HCEC 1CT (cell line): ENCODE measurements around the gene PTX4.
"Not testable (repeated sequence)": the region's sequence is repeated elsewhere in the genome, so short reads cannot be mapped to it uniquely, and the experiment has no call there.

Source experiments
- DNase-seq: peaks from one replicate; pipeline ENCODE4 v3.0.0-alpha.2; 2017

The PTX4 gene

DNA sequence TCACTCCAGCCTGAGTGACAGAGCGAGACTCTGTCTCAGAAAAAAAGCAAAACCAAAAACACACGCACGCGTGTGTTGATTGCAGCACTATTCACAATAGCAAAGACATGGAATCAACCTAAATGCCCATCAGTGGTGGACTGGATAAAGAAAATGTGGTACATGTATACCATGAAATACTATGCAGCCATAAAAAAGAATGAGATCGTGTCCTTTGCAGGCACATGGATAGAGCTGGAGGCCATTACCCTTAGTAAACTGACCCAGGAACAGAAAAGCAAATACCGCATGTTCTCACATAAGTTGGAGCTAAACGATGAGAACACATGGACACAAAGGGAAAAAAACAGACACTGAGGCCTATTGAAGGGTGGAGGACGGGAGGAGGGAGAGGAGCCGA, 9.8 kb downstream of the PTX4 start:
- DNase-seq = not testable (repeated sequence)

DNA sequence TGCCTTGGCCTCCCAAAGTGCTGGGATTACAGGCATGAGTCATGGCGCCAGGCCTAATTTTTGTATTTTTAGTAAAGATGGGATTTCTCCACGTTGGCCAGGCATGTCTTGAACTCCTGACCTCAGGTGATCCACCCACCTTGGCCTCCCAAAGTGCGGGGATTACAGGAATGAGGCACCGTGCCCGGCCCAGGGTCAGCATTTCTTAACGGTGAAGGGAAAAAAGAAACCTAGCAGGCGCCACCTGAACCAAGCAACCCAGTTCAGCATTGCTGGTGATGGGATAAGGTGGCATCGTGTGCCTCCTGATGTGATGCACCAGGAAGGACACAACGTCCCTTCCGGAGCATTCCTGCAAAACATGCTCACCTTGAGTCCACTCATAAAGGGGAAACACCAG, 11.7 kb downstream of the PTX4 start:
- DNase-seq = no peak

DNA sequence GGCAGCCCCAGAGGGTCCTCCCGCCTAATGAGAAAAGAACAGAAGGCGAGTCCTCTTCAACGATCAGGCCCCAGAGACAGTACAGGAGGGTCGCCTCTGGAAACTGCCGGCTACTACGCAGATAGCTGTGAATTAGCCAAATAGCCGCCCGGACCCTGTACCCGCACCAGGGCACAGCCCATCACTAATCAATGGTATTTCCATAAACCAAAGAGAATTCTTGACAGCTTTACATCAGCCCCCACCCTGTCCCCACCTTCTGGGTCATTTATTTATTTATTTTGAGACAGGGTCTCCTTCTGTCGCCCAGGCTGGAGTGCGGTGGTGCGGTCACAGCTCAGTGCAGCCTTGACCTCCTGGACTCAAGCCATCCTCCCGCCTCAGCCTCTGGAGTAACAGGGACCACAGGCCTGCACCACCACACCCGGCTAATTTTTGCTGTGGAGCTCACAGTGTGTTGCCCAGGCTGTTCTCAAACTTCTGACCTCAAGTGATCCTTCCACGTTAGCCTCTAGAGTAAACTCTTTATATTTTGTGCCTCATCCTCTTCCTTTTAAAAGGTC, 13.1 kb downstream of the PTX4 start:
- DNase-seq = no peak

DNA sequence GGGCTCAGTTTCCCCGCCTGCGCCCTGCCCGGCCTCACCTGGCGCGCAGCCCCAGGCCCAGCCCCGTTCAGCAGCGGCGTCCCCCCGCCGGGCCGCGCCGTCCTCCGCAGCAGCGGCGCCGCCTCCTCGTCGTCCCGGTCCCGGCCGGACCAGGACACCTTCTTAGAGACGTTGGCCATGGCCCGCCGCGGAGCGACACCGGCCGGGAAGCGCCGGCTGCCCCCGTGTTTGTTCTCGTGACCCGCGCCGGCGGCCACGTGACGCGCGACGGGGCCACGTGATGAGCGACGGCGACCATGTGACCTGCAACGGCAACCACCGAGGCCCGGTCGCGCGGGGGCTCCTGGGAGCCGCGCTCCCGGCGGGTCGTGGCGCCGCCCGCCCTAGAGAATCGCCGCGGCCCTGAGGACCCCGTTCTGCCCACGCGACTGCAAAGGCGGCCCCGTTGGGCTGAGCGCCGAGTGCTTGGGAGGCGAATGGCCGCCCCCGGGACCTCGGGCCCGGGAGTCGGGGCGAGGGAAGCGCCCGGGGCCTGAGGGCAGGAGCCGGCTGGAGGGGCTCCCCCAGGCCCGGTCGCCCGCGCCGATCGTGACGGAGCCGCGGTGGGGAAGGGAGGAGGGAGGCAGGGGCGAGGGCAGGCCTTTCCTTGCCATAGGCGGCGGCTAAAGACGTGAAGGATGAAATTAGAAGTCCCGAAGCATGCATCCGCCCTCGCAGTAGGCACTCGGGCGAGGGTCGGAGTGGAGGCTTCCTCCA, 13.8 kb downstream of the PTX4 start, which contains the start of gene CLCN7:
Gene CLCN7, minus strand, starts transcription at position 233 of the 756 bp plus-strand sequence. Its CDS starts 54 bp downstream, at position 179.
- DNase-seq = peak; percentile 78

DNA sequence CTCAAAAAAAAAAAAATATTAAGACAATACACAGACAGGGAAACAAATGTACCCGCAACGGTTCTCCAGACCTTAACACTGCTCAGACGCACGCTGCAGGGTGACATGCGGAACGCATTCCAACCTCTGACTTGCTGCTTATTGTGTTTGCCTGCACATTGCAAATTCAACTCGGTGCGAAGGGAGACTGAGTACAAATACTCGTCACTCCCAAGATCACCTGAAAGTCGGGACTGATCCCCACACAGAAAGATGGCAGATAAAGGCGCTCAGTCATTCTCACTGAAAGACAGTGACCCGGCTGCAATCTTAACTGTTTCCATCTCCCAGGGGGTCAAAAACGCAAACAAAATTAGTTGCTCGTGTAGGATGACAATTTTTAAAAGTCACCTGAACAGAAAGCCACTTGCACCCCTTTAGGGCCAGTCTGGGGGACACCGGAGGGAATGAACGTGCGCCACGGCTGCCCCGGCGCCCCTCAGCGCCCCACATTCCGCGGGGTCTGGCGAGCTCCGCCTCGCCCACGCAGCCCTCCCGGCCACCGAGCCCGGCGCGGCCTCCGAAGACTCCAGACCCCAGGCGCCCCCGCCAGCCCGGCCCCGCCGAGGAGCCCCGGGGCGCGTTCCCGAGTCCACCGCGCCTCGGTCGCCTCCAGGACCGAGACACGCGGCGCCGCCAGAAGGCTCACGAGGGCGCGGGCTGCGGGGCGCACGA, 14.5 kb downstream of the PTX4 start:
- no peak for DNase-seq

DNA sequence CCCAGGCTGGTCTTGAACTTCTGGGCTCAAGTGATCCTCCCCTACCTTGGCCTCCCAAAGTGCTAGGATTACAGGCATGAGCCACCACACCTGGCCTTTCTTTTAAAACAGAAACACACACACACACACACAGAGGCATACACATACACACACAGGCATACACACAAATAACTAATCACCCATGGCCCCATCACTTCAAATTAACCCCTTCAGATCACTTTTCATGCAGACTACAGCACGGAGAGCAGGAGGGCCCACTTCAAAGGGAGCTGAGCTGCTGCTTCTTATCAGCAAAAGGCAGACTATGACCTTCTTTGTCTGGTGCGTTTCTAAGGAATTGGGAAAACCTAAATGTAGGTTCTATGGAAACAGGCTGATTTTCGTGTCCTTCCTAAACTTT, 15.8 kb downstream of the PTX4 start:
- DNase-seq = no peak

DNA sequence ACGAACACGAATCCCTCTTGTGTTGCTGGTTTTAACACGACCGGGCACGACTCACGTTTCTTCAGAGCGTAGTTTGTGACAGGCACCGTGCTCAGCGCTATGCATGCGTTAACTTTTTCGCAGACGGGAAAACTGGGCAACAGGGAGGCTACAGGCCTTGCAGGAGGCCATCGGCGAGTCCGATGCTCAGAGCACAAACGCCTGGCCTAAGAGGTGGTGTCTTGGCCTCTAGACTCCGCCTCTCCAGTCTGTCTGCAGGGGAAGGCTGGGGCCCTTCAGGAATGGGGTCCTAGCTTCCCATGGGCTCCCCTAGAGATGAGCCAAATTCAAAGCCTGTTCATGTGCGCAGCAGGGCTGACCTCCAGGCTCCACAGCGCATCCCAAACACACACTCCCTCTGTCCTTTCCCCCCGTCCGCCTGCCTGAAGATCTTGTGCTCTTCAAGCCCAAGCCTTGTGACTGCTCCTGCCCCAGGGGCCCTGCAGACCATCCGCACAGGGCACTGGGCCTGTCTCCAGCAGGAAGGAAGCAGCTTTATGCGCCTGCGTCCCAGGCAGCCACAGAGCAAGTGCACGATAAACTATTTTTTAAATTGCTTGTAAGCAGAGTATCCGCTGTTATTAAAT, 17.1 kb downstream of the PTX4 start:
- DNase-seq = no peak

DNA sequence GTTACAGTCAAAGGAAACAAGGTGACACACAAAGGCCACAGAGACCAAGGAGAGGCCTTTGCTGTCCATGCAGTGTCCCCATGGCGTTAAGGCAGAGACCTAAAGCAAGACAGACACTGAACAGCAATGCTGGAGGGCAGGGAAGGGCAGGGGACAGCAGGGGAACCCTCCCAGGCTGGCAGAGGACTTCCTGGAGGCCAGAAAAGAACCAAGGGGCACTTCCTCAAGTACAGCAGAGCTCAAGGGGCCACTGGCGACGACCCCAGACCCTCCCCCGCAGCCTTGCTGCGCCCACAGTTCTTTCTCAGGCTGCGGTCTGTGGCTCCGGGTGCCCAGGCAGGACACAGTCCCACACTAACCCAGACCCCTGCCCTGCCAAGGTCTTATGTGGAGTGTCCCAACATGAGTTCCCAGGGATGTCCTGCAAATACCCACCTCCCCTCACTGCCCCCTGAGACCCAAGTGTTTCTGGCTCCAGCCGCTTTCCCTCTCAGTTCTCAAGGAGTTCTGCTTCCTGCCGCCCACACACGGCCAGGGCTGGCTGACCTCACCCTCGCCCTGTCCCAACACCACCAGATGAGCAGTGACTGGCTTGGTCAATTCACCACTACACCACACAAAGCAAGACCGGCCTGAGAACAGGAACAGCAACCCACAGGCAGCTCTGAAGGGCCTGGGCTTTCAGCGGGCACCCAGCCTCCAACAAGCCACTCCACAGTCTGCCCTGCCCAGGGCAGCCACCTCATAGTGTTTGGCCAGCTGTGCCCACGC, 18.1 kb downstream of the PTX4 start:
- peak; percentile 17 for DNase-seq

DNA sequence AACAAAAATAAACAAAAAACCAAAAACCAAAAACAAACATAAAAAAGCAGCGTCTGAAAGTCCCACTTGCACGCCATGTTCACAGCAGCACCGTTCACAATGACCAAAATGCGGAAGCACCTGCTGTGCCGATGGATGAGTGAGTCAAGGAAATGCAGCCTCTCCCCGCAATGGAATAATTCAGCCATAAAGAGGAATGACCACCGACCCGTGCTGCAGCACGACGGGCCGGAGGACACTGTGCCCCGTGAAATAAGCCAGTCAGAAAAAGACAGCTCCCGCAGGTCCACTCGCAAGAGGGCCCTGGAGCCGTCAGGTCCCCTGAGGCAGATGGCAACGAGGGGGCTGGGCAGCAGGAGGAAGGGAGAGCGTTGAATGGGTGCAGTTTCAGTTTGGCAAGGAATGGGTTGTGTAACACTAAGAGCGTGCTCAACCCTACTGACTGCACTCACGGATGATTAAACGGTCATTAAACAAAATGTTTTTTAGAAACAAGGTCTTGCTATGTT, 19.0 kb downstream of the PTX4 start:
- DNase-seq = no peak

DNA sequence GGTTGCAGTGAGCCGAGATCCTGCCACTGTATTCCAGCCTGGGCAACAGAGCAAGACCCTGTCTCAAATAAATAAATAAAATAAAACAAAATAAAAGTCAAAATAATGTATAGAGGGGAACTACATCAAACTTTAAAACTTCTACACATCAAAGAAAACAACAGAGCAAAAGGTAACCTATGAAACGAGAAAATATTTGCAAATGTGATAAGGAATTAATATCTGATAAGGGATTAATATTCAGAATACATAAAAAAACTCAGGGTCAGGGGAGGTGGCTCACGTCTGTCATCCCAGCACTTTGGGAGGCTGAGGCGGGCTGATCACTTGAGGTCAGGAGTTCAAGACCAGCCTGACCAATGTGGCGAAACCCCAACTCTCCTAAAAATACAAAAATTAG, 19.6 kb downstream of the PTX4 start:
- DNase-seq = not testable (repeated sequence)

DNA sequence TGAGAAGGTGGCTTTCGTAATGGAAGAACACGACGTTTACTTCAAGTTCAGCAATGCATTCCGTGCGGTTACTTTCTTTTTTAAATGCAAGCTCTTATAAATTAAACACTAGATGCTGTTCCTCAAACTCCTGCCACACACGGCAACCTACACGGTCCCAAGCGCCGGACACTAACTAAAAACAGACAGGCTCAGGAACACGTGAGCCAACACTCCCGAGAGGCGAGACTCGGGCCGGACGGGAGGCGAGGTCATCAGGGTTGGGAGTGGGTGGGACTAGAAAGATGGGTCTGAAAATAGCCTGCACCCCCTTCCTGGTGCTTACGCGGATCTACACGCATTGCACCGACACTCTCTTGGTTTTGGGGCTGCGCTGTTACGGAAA, 20.3 kb downstream of the PTX4 start:
- no peak for DNase-seq

DNA sequence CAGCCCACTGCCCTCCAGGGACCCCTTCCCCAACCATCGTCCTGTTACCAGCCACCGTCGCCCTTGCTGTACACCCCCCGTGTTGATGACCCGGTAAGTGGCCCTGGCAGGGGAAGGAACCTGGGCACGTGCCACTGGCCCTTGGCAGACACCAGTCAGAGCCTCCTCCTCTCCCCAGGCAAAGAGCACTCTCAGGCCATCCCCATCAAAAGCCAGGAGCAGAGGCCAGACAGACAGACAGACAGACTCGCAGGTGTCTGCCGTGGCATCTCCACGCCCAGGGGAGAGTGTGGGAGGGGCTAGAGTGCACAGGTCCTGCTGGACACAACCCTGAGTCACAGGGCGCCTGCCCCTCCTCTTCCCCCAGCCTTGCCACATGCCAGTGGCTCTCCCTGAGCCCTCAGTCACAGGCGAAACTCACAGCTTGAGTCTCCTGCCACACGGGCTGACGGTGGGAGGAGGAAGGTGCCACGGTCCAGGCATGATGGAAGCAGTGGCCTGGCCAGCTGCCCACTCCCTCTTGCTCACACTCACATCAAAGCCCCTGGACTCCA, 21.7 kb downstream of the PTX4 start:
- no peak for DNase-seq

DNA sequence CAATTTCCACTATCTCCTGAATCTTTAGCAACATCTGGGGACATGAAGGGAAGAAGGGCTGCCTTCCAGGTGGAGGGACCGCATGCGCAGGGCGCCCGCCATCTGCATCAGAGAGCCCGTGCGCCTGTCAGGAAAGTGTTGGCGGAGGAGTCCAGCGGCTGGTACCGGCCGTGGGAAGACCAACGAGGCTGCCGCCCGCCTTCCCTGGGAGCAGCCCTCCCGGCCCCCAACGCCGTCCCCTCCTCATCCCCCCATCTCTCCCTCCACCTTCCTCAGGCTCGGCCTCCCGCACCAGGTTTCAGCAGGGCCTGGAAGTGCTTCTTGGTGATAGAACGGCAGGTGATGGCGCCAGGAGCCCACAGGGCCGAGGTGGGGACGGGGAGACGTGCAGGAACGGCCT, 22.7 kb downstream of the PTX4 start:
- no peak for DNase-seq

DNA sequence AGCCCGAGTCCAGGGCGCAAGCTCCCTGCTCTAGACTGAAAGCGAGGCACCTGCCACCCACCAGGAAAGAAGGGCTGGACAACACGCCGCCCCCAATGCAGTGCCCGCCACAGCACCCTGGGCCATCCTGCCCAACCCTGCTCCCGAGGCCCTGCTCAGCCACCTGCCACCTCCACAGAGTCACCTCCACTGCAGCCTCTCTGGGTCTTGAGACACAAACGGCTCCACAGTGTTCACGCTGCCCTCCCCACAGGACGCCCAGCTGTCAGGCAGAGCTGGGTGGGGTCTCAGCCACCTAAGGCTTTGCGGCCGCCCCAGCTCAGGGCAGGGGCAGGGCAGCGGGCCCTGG, 23.2 kb downstream of the PTX4 start:
- no peak for DNase-seq

DNA sequence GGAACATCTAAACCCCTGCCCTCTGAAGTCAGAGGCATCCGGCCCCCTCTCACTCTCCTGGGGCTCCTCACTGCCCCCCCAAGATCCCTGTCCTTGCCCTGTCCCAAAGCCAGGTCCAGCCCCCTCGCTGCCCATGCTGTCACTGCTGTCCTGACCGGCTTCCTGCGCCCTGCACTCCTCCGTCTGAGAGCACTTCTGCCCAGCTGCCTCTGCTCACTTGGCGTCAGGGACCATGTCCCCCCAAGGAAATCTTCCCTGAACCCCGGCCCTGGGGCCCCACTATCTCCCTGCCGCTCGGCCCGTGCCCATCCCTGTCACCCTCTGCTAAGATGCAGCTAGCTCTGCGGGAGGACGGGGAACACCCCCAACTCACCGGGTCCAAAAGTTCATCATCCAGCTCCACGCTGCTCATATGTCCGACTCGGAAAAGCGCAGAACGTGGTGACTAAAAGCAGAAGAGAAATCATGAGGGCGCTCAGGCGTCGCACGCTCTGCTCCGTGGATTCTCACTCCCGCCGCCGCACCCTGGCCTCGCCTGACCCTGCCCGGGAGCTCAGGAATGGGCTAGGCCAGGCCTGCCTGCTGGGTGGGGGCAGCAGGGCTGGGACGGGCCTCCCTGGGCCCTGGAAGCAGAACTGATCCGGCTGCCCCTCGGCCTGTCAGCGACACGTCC, 23.7 kb downstream of the PTX4 start:
- no peak for DNase-seq

DNA sequence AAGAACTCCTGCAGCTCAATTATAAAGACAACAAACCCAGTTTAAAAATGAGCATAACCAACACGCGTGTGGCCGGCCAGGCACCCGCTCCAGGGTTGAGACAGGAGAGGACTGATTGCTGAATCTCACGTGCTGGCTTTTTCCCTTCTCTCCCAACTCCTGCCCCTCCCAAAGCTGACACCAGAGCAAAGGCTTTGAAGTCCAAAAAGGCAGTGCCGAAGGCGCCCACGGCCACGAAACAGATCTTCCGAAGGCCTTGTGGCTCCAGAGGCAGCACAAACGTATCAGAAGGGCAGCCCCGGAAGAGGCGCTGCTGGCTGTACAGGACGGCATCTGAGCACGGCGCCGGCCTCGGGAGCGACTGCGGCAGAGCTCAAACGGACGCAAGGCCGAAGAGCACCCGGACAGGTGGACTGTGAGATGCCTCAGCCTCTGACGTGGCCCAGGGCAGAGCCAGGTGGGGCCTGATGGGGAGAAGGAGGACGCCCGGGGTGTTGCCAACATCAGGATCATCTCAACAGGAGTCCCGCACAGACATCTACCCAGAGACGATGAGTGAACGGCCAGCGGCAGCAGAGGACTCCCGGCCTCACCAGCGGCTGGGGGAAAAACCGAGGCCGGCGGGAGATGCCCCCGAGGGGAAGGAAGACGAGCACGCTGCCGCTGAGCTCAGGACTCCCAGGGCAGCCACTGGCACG, 24.4 kb downstream of the PTX4 start:
- no peak for DNase-seq

DNA sequence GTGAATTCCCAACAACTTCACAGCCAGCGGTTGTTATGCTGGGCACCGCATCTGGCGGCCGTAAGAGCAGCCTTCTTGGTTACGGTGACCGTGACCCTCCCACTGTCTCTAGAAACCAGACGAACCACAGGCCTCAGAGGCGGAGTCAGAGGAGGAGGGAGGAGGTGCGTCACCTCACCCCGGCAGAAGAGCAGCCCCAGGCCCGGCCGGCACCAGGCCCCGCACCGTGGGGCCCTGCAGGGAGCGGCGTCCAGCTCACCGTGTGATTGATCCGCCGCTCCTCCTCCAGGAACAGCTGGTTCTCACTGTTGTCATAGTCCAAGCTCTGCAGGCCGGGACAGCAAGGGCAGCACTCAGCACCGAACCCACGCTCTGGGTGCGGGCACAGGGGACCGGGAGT, 27.6 kb downstream of the PTX4 start:
- no peak for DNase-seq

DNA sequence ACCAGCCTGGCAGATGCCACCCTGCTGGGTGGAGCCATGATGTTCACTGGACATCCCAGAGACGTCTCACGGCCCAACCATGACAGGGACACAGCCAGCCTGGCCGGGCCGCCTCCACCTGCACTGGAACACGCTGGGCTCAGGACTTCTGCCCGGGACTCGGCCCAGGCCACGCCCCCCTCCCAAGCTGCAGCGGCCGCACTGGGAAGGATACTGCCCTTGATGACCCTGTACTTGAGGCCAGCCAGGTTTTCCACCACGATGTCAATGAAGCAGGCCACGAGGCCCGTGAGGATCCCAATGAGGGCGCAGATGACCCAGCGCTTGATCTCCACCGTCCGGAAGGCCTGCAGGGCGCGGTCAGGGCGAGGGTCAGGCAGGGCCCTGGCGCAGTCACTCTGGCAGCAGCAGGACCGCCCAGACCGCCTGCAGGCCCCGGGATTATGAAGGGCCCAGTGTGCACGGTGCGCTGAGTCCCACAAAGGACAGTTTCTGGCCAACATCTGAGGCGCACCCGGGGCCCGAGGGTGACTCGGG, 28.1 kb downstream of the PTX4 start:
- no peak for DNase-seq

DNA sequence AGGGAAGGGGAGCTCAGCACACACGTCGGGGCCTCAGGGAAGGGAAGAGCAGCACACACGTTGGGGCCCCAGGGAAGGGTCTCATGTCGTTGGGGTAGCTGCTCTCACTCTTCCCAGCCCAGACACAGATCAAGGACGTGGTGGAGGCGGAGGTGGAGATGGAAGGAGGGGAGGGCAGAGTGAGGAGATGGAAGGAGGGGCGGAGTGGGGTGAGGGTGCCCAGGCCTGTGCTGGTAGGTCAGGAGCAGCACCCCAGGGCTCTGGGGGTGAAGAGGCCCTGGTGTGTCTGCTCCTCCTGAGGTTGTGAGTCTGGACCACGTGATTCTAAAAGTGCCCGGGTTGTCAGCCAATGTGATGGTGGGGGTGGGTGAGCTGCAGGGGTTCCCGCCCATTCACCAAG, 28.8 kb downstream of the PTX4 start:
- DNase-seq = no peak

DNA sequence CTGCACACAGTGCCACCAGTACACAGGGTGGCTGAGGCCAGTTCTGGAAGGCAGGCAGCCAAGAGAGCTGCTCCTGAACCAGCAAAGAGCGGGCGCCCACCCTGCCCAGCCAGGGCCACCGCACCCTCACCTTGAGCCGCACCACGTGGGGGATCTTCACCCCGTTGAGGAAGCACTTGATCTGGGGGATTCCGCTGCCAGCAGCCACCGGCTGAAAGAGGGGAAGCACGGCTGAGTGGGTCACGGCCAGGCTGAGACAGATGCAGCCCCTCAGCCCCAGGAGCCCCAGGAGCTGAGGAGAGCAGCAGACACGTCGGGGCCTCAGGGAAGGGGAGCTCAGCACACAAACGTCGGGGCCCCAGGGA, 29.8 kb downstream of the PTX4 start:
- no peak for DNase-seq

DNA sequence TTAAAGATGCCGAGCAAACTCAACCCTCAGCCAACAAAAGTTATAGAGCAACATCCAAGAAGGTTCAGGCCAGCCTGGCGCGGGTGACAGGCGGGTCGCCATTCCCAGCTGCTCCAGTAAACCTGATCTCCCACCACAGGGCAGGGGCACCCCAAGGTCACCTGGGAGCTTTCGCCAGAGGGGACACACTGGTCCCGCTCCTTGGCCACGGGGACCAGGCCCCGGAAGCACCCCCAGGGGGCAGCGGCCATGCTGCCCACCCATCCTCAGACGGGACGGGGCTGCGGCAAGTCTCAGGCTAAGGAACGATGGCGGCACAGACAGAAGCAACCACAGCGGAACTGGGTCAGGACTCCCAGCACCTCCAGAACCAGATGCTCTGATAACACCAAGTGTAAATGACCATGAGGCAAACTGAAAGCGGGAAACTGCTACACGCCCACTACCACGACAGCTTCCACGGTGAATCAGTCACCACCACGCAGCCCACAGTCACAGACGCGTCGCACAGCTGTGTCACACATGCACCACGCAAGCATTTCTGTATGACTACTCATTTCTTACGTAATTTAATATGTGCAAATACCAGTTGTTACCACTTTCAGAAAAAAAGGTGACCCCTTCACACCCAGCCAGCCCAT, 30.3 kb downstream of the PTX4 start:
- peak; percentile 26 for DNase-seq
